GM19395 (cell line): ENCODE measurements around the gene PCBP3.
"Not testable (repeated sequence)": the region's sequence is repeated elsewhere in the genome, so short reads cannot be mapped to it uniquely, and the experiment has no call there.

Experiments
- ATAC-seq: cut with Tn5 transposase; IDR thresholded peaks from one replicate; pipeline ENCODE4 v1.9.1; 2021; ENCODE audit warnings: mild to moderate bottlenecking, moderate library complexity; ENCODE audit not compliant: unreplicated experiment

The PCBP3 gene

DNA sequence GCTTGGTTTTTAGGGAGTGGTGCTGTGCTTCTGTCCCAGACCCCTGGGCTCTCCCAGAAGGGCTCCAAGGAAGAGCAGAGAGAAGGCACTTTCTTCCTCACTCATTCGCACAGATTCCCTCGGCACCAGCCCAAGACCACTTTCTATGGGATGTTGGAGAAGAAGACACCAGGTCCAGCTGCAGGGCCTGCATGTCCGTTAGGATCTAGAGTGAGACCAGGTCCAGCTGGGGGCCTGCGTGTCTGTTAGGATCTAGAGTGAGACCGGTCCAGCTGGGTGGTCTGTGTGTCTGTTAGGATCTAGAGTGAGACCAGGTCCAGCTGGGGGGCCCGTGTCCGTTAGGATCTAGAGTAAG is 30.9 kb upstream of the PCBP3 start:
- ATAC-seq: not testable (repeated sequence)

DNA sequence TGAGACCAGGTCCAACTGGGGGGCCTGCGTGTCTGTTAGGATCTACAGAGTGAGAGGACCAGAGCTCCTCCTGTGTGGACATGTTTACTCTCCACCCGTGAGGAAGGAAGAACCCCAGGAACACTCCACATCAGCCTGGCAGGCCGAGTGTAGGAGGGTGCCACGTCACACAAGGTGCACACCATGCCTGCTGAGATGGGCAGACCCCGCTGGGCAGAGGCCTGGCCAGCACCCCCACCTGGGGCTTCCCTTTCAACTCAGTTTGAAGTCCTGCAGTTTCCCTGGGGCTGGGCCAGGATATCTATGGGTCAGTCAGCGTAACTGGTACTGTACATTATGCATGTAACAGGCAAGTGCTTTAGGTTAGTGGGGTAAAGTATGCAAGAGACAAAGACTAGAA is 30.1 kb upstream of the PCBP3 start:
- no peak for ATAC-seq

DNA sequence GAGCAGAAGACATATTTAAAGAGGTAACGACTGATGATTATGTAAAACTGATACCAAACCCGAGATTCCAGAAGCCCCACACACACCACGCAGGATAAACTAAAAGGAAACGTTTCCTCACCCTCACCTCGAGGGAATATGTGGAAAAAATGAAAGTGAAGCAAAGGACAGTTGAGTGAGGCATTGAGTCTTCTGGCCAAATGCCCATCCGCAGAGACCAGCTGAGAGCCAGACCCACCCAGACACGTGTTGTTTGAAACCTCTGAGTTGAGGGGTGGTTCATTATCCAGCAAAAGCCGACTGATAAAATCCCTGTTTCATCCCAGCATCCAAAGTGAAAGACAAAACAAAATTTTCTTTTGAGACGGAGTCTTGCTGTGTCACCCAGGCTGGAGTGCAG is 29.6 kb upstream of the PCBP3 start:
- ATAC-seq: no peak

DNA sequence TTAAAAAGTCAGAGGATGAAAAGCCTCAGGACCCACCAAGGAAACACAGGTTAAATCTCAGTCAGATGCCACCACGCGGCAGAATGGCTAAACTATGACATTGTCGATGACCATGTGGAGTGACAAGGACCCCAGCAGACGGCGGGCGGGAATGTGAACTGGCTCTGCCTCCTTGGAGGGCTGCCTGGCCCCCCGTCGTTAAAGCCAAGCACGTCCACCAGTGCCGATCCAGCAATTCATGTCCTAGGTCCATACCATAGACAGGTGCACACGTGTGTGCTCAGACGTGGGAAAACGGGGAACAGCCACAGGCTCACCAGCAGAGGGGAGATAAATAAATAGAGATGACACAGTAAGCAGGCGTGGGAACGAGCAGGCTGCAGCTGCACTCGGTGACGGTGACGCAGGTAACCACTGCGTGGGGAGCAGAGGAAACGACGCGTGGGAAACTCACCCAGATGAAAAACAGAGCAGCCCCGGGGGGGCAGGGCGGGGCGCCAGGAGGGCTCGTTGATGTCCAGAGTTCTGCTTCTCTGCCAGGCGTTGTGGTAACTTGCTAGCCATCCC is 28.3 kb upstream of the PCBP3 start:
- no peak for ATAC-seq

DNA sequence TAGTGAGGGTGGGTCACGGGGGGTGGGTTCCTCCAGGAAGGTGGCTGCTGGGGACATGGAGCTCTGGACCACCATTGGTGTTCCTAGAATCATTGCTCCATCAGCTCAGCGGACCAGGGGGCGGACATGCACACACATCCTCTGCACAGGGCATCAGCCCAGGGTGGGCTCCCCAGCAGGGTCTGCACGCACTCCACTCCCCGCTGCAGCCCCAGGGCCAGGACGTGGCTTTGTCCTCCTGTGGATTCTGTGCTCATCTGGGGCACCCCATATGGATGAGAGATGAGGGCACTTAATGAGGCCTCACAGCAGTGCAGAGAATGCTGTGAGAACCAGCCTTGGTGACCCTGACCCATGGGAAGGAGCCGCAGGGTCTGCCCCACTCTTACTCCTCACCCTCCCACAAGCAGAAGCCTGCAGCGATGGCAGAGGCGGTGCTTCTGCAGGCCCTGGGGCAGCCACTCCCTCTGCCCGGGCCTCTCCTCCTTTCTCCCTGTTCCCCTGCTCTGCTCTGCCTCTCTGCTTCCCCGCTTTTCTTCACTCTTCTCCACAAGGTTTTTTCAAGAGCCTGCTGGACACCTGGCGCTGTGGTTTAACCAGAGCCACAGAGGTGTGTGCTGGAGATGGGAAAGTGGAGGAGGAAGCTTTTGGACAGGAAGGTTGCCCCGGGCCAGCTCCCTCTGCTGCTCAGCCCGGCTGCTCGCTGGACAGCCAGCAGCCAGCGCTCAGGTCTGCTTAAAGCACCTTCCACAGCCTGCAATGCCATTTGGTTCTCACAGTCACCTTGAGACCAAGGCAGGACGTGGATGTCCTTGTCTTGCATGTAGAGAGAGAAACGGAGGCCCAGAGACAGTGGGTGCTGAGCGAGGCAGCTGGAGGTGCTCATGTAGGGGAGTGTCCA is 26.3 kb upstream of the PCBP3 start:
- no peak for ATAC-seq

DNA sequence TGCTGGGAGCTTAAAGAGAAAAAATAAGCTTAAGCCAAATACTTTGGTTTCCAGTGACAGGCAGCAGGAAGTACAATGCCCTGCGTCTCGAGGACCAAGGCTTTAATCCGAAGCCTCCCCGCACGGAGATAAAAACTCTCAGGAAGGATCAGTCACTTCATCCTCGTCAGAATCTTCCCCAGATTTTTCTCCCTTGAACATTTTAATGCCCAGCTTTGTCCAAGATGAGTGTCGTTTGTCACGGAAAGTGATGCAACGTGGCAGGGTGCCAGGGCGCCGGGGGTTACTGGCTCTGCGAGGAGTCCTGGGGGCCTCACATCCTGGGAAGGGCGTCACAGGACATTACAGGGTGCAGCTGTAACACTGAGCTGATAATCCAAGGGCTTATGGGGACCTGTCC is 25.2 kb upstream of the PCBP3 start:
- no peak for ATAC-seq

DNA sequence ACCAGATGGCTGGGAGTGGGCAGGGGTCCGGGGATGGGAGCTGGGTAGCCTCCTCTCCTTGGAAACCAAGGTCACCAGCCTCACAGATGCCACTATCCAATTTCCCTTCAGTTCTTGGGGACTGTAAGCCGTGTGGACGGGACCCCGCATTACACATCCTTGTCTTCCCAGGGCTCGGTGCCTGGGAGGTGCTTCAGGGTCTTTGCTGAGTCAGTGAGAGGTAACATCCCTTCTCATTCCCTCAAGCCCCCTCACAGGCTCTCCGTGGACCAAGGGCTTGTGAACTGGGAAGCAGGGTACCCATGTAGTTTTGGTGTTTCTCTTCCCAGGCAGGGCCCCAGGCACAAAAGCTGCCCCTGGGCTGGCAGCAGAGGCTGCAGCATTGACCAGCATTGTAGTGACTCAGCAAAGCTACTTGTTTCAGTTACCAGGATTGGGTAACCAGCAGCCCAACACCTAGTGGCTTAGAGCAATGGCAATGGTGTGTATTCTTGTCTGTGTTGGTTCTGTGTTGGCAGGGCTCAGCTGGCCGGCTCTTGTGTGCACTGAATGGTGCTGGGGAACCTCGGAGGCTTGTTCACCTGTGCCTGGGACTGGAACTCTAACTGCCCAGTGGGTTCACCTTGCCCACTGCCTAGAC is 24.6 kb upstream of the PCBP3 start:
- ATAC-seq: no peak

DNA sequence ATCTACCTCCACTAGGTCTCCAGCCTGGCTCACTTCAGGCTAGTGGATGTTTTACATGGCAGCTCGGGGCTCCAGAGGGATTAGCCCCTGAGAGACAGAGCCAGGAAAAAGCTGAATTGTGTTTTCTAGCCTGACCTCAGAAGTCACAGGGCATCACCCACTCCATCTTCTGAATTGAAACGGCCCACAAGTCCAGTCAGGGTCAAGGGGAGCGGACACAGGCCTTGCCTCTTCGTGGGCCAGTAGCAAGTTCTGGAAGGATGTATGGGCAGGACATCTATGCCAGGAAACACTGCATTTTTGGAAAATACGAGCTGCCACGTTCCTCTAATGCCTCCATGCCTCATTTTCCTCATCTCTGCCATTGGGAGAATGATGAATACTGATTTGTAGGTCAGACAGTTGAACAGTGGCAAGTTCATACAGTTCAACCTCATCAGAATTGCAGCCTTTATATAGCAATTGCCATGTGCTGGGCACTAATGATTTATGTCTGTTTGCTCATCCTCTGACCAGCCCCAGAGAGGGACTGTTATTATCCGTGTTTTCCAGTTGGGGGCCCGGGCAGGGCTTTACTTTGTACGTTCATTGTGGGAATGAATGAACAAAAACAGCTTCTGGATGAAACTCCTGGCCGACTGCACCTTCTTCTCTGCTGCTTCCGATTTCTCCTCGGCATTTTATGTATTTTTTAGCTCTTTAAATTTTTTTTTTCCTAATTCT is 23.2 kb upstream of the PCBP3 start:
- ATAC-seq: no peak

DNA sequence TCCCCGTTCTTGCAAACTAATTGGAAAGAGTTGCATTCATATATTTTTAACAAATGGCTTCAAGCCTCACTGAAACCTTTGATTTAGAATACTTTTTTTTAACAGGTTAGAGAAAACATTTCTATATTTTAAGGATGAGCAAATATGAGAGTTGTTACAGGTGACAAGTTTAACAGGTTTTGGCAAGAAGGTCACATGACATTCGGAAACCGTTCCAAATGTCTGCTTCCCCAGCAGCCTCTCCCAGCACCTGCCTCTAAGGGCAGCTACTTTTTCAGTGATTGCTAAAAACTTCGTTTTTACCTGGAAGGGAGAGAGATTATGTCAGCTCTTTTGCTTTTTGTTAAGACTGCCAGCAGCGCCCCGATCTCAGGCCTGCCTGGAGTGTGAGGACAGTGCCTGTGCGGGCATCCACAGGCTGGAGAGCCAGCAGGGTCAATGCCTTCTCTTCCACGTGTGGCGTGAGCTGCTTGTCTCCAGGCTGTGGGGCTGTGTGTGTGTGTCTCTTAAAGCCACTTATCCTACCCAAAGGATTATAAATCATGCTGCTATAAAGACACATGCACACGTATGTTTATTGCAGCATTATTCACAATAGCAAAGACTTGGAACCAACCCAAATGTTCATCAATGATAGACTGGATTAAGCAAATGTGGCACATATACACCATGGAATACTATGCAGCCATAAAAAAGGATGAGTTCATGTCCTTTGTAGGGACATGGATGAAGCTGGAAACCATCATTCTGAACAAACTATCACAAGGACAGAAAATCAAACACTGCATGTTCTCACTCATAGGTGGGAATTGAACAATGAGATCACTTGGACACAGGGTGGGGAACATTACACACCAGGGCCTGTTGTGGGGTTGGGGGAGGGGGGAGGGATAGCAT is 21.8 kb upstream of the PCBP3 start:
- not testable (repeated sequence) for ATAC-seq

DNA sequence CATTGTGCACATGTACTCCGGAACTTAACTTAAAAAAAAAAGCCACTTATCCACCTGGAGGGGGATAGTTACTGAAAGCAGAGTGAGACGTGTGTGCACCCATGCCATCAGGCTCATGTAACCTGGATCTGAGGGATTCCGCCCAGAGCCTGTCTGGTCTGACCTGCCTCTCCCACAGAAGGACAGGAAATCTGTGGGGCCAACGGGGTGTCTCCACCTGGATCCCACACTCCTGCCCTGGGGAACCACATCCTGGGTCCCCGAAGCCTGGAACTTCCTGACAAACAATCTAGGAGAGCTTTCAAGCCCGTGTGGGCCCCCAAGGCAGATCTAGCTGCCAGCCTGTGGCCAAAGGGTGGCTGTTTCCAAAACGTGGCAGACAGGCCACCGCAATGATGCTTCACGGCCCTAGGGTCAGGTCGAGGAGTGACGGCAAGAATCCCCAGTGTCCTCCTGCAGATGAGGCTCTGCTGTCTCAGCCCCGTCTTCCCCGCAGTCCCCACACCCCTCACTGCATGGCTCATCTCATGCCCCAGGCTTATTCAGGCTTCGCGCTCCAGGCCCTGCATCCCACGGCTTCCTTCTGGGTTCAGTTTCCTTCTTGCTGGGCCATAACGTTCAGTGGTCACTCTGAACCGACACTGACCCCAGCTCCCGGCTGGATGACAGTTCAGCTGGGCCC is 21.0 kb upstream of the PCBP3 start:
- no peak for ATAC-seq

DNA sequence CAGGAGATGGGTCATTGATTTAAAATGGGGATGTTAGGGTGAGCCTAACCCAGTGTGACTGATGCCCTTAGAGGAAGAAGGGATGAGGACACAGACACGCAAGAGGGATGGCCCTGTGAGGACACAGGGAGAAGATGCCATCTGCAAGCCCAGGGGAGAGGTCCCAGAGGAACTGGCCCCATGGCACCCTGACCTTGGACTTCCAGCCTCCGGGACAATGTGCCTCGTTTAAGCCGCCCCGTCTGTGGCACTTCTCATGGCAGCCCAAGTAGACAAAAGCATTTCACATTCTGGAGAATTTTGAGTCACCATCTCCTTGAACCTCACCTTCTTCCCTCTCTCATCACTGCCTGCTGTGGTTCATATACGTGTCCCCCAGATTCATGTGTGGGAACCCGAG is 20.1 kb upstream of the PCBP3 start:
- no peak for ATAC-seq

DNA sequence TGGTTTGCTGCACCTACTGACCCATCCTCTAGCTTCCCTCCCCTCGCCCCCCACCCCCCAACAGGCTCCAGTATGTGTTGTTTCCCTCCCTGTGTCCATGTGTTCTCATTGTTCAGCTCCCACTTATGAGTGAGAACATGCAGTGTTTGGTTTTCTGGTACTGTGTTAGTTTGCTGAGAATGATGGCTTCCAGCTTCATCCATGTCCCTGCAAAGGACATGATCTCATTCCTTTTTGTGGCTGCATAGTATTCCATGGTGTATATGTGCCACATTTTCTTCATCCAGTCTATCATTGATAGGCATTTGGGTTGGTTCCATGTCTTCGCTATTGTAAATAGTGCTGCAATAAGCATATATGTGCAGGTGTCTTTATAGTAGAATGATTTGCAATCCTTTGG is 17.4 kb upstream of the PCBP3 start:
- not testable (repeated sequence) for ATAC-seq

DNA sequence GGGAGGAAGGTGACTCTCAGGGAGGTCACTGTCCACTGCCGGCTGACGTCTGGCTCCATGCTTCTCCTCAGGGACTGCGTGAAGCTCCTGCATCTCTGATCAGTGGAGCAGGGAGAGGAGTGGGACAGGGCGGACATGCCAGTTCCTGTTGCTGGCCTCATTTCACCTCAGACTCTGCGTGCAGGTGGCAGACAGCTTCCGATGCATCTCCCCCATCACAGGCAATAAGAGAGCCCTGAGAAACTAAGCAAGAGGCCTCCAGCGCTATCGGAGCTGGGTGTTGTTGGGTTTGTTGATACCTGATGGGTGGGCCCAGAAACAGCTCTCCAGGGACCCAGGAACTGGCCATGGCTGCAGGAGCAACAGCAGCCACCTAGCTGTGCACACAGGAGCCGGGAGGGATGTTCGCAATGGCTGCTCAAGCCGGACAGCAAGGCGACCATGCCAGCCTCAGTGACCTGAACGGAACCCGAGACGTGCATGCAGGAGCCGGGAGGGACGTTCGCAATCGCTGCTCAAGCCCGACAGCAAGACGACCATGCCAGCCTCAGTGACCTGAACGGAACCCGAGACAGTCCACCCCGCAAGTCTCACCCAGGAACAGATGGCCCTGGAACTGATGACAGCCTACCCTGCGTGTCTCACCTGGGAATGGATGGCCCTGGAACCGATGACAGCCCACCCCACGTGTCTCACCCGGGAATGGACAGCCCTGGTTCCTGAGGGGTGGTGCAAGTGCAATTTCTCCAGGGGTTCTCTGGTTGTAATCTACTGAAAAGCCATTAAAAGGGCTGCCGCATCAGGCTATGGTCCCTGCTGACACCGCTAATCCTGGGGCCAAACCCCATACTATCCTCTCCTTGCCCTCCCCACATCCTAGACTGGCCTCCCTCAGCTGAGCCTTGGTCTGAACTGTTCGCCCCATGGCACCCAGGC is 14.2 kb upstream of the PCBP3 start:
- ATAC-seq: no peak

DNA sequence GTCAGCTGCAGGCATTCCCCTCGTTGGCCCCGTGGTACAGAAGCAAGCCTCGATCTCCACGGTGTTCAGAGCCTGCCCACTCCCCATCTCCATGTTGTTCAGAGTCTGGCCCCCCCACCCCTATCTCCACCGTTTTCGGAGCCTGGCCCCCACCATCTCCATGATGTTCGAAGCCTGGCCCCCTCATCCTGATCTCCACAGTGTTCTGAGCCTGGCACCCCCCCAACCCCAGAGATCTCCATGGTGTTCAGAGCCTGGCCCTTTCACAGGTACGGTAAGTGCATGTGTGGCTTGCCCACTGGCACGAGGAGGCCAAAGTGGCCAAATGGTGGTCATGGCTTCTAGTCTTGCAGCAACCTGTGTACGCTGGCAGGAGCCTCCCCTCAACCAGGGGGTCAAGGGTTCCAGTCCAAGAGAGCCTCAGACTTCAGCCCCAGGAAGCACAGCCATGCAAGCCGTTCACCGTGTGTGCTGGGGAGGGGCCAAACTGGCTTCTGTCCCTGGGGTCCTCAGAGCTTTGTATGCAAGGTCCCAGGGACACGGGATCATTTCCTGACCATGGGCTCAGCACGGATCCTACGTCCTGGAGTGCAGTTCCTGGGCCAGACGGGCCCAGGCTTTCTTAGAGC is 13.3 kb upstream of the PCBP3 start:
- no peak for ATAC-seq

DNA sequence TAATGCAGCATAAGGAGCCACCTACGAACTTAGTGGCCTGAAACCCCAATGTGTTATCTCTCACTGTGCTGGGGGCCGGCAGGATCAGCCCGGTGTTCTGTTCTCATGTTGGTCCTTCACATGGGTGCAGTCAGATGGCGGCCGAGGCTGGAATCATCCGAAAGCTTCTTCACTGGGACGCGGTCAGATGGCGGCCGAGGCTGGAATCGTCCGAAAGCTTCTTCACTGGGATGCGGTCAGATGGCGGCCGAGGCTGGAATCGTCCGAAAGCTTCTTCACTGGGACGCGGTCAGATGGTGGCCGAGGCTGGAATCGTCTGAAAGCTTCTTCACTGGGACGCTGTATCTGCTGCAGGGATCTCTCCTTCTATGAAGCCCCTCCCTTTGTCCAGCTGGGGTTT is 12.6 kb upstream of the PCBP3 start:
- ATAC-seq: no peak

DNA sequence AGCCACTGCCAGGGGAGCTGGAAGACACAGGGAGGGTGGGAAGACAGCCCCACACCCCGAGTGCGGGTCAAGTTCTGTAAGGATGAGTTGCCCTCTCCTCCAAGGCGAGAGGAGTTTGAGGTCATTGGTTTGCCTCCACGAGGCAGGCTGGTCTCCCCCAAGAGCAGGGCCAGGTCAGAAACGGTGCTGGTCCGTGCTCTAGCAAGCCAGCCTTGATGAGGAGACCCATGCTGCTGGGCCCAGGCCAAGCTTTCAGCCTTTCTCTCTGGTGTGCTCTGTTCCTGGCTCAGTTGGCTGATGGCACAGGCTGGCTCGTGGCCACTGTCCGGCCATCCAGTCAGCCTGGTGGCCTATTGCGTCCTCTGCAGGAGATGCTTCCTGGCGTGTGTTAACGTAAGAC is 12.0 kb upstream of the PCBP3 start:
- no peak for ATAC-seq

DNA sequence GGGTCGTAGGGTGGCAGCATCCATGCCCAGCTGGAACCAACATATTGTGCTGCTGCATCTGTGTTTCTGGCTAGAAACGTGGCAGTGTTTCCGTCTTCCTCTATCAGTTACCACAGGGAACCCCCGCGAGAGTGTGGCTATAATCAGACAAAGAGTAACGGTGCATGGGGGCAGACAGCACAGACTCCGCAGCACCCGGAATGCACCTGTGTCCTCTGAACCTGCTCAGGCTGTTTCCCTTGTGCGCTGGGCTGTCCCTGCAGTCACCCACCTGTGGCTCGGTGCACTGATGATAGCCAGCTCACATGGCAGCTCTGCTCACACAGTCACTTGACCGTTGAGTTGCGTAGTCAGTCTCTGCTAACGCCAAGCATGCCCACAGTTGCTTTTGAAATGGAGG is 11.4 kb upstream of the PCBP3 start:
- ATAC-seq: no peak

DNA sequence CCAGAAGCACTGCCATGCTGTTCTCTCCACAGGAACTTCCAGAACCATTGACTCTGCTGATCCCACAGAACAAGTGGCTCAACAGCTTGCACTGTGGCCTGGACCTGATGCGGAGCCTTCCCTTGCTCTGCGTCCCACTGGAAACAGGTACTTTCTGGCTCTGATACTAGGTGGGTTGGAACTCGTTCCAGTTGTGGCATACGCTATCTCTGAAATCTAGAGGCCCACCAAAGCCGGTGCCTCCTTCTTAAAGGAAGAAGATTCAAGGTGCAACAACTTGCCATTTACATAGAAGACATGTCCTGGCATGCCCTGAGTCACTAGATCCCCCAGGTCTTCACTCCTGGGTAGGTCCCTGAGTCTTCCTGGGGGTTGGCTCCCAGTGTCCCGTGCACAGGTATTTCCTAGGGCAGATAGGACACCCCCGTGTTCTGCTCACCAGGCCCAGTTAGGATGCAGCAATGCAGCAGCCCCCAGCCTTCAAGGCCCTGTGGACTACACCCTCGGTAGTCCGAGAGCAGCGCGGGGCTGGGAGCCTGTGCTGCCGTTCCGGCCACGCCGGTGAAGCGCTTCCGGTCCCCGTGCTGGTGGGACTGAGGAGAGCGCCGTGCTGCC is 10.8 kb upstream of the PCBP3 start:
- no peak for ATAC-seq
